A673 (cell line): Measurements from ENCODE around the gene CLEC20A.

Experiments
- EZH2 ChIP-seq: fragments of 200-600 bp; sonication (generic); IDR thresholded peaks from 2 replicates; pipeline ENCODE4 v1.6.1; 2017; ENCODE audit warnings: borderline replicate concordance, low read depth, mild to moderate bottlenecking, mixed read lengths, antibody characterized with exemption, low read length; ENCODE audit not compliant: poor library complexity, severe bottlenecking
- TF ChIP-seq, protein P1 (sequence below): fragments of 300-800, 200-600 bp; sonication (generic); conservative IDR thresholded peaks from 2 replicates; pipeline ENCODE4 v1.5.1; 2017; ENCODE audit warnings: low read depth, mild to moderate bottlenecking, antibody characterized with exemption, low read length, moderate library complexity, mixed read lengths

DNA sequence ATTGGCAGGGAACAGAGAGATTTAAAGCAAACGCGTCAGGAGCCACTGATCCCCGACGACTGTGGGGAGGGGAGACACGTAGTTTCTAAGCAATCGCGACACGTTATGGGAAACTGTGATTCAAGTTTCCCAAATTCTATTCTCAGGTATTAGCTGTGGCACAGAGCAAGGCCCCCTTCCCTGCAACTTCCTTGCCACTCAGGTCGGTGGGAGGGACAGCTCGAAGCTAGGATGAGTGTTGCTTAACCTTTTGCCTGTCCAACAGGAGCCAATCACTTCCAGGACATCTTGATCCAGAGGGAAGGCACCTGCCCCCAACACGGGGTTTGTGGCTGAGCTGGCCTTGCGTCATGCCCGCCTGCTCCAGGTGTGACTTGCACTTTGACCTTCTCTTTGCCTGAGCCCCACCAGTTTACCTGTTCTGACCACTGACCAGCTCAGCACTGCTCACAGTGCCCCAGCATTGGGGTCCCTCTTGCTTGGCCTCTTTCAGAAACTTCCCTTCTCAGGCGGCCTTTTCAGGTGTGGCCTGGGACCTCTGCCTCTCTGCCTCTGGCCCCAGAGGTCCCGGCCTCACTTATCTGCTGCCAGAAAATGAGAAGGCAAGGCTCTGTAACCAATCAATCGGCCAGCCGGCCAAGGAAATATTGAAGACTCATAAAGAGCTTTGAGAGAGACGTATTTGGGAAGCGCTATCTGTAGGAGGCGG lies 40.8 kb upstream of the CLEC20A start:
- TF ChIP-seq, protein P1, sequence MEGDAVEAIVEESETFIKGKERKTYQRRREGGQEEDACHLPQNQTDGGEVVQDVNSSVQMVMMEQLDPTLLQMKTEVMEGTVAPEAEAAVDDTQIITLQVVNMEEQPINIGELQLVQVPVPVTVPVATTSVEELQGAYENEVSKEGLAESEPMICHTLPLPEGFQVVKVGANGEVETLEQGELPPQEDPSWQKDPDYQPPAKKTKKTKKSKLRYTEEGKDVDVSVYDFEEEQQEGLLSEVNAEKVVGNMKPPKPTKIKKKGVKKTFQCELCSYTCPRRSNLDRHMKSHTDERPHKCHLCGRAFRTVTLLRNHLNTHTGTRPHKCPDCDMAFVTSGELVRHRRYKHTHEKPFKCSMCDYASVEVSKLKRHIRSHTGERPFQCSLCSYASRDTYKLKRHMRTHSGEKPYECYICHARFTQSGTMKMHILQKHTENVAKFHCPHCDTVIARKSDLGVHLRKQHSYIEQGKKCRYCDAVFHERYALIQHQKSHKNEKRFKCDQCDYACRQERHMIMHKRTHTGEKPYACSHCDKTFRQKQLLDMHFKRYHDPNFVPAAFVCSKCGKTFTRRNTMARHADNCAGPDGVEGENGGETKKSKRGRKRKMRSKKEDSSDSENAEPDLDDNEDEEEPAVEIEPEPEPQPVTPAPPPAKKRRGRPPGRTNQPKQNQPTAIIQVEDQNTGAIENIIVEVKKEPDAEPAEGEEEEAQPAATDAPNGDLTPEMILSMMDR, result no peak
- no peak for TF ChIP-seq EZH2
